Measurements from ENCODE around the gene ARHGAP10.
"Not testable (repeated sequence)": the region's sequence is repeated elsewhere in the genome, so short reads cannot be mapped to it uniquely, and the experiment has no call there.

Gene ARHGAP10

GRCh38 chr4:147793569-147794313 lies 61.9 kb downstream of the ARHGAP10 start:
- Histone ChIP-seq H3K4me3 (ENCODE audit: low read length in 2 of 2) (no peak overlapping the region), H3K27me3 (ENCODE audit: control insufficient read depth in 3 of 3, insufficient read depth in 3 of 3, low read depth in 1 of 3, low read length in 3 of 3) (no peaks in the 10 kb centered on the region), H3K9ac (ENCODE audit: low read depth, low read length, poor library complexity) (no peak overlapping the region), H2BK15ac (ENCODE audit: low read length) (no peak overlapping the region), H3K18ac (ENCODE audit: low read length) (no peak overlapping the region), H3K4ac (ENCODE audit: low read length) (no peak overlapping the region), H4K91ac (ENCODE audit: low read depth, low read length, poor library complexity) (no peak overlapping the region), H4K8ac (ENCODE audit: low read depth, low read length) (no peak overlapping the region), H3K9me3 (replicated peaks in 1 of 2; ENCODE audit: control insufficient read depth in 2 of 2, insufficient read depth in 1 of 2, low read depth in 1 of 2, low read length in 2 of 2) (no peaks in the 10 kb centered on the region), H2BK120ac (ENCODE audit: low read depth, low read length) (no peak overlapping the region), H3K4me2 (ENCODE audit: insufficient read depth, low read length, poor library complexity, severe bottlenecking) (no peak overlapping the region), H3K4me1 (ENCODE audit: control insufficient read depth in 2 of 2, insufficient read depth in 1 of 2, low read depth in 1 of 2, low read length in 2 of 2) (peaks cover 0 to 1% of the 10 kb centered on the region in 2 donors), H2BK12ac (ENCODE audit: low read length) (no peak overlapping the region), H3K79me1 (ENCODE audit: low read depth, low read length) (no peaks in the 10 kb centered on the region), H2BK5ac (ENCODE audit: low read length) (no peak overlapping the region), H3K14ac (ENCODE audit: low read length) (no peak overlapping the region), H3K27ac (replicated peaks; ENCODE audit: low read length) (no peak overlapping the region), H2AFZ (ENCODE audit: low read length) (no peak overlapping the region), H3K23ac (ENCODE audit: low read depth, low read length, poor library complexity) (no peak overlapping the region), H2AK5ac (ENCODE audit: low read depth, low read length) (no peak overlapping the region), H3K36me3 (replicated peaks in 1 of 2; ENCODE audit: control insufficient read depth in 2 of 2, insufficient read depth in 2 of 2, low read length in 2 of 2) (no peaks in the 10 kb centered on the region)
- WGBS, 2 donors (ENCODE audit: extremely low coverage in 2 of 2, insufficient read length in 2 of 2, insufficient replicate concordance in 1 of 2), result no CpG with 5 or more reads among the region's 8 CpGs
- DNase-seq (ENCODE audit: low spot score), result no peak

- H3K4me1 ChIP-seq (ENCODE audit: control insufficient read depth in 2 of 2, insufficient read depth in 1 of 2, low read depth in 1 of 2, low read length in 2 of 2), result peaks cover 0 to 1% of the 10 kb centered on the region in 2 donors
- no peaks in the 10 kb centered on the region for H3K9me3 ChIP-seq (replicated peaks in 1 of 2; ENCODE audit: control insufficient read depth in 2 of 2, insufficient read depth in 1 of 2, low read depth in 1 of 2, low read length in 2 of 2)
- no peak overlapping the region for H3K4ac ChIP-seq (ENCODE audit: low read length)
- no peak overlapping the region for H3K9ac ChIP-seq (ENCODE audit: low read depth, low read length, poor library complexity)
- no peak overlapping the region for H3K4me2 ChIP-seq (ENCODE audit: insufficient read depth, low read length, poor library complexity, severe bottlenecking)
- H2AK5ac ChIP-seq (ENCODE audit: low read depth, low read length), result no peak overlapping the region
- H3K14ac ChIP-seq (ENCODE audit: low read length), result no peak overlapping the region
- WGBS, 2 donors (ENCODE audit: extremely low coverage in 2 of 2, insufficient read length in 2 of 2, insufficient replicate concordance in 1 of 2), result no CpG with 5 or more reads among the region's 1 CpG
- no peaks in the 10 kb centered on the region for H3K27me3 ChIP-seq (ENCODE audit: control insufficient read depth in 3 of 3, insufficient read depth in 3 of 3, low read depth in 1 of 3, low read length in 3 of 3)
- H3K79me1 ChIP-seq (ENCODE audit: low read depth, low read length), result no peaks in the 10 kb centered on the region
- H3K36me3 ChIP-seq (replicated peaks in 1 of 2; ENCODE audit: control insufficient read depth in 2 of 2, insufficient read depth in 2 of 2, low read length in 2 of 2), result no peaks in the 10 kb centered on the region
- no peak overlapping the region for H3K4me3 ChIP-seq (ENCODE audit: low read length in 2 of 2)
- H2BK5ac ChIP-seq (ENCODE audit: low read length), result no peak overlapping the region
- H2BK120ac ChIP-seq (ENCODE audit: low read depth, low read length), result no peak overlapping the region
- no peak overlapping the region for H3K18ac ChIP-seq (ENCODE audit: low read length)
- no peak overlapping the region for H2BK15ac ChIP-seq (ENCODE audit: low read length)
- no peak overlapping the region for H4K91ac ChIP-seq (ENCODE audit: low read depth, low read length, poor library complexity)
- no peak overlapping the region for H2BK12ac ChIP-seq (ENCODE audit: low read length)
- H2AFZ ChIP-seq (ENCODE audit: low read length), result no peak overlapping the region
- no peak for DNase-seq (ENCODE audit: low spot score)
- H3K23ac ChIP-seq (ENCODE audit: low read depth, low read length, poor library complexity), result no peak overlapping the region
- H4K8ac ChIP-seq (ENCODE audit: low read depth, low read length), result no peak overlapping the region
- no peak overlapping the region for H3K27ac ChIP-seq (replicated peaks; ENCODE audit: low read length)
Observed at GRCh38 chr4:147794314-147794680, 62.4 kb downstream of the ARHGAP10 start.

GRCh38 chr4:147794787-147795413 lies 63.0 kb downstream of the ARHGAP10 start:
- no CpG with 5 or more reads among the region's 5 CpGs for WGBS, 2 donors (ENCODE audit: extremely low coverage in 2 of 2, insufficient read length in 2 of 2, insufficient replicate concordance in 1 of 2)
- H3K27me3 ChIP-seq (ENCODE audit: control insufficient read depth in 3 of 3, insufficient read depth in 3 of 3, low read depth in 1 of 3, low read length in 3 of 3), result no peaks in the 10 kb centered on the region
- H3K9me3 ChIP-seq (replicated peaks in 1 of 2; ENCODE audit: control insufficient read depth in 2 of 2, insufficient read depth in 1 of 2, low read depth in 1 of 2, low read length in 2 of 2), result no peaks in the 10 kb centered on the region
- H2AFZ ChIP-seq (ENCODE audit: low read length), result no peak overlapping the region
- no peak overlapping the region for H2BK120ac ChIP-seq (ENCODE audit: low read depth, low read length)
- H2BK15ac ChIP-seq (ENCODE audit: low read length), result no peak overlapping the region
- H3K4me1 ChIP-seq (ENCODE audit: control insufficient read depth in 2 of 2, insufficient read depth in 1 of 2, low read depth in 1 of 2, low read length in 2 of 2), result peaks cover 0 to 1% of the 10 kb centered on the region in 2 donors
- no peak overlapping the region for H3K27ac ChIP-seq (replicated peaks; ENCODE audit: low read length)
- no peak overlapping the region for H3K4ac ChIP-seq (ENCODE audit: low read length)
- no peak overlapping the region for H2AK5ac ChIP-seq (ENCODE audit: low read depth, low read length)
- no peak overlapping the region for H3K4me3 ChIP-seq (ENCODE audit: low read length in 2 of 2)
- H3K4me2 ChIP-seq (ENCODE audit: insufficient read depth, low read length, poor library complexity, severe bottlenecking), result no peak overlapping the region
- no peak overlapping the region for H3K23ac ChIP-seq (ENCODE audit: low read depth, low read length, poor library complexity)
- H4K91ac ChIP-seq (ENCODE audit: low read depth, low read length, poor library complexity), result no peak overlapping the region
- no peak for DNase-seq (ENCODE audit: low spot score)
- no peak overlapping the region for H3K18ac ChIP-seq (ENCODE audit: low read length)
- H4K8ac ChIP-seq (ENCODE audit: low read depth, low read length), result no peak overlapping the region
- no peak overlapping the region for H2BK5ac ChIP-seq (ENCODE audit: low read length)
- H3K9ac ChIP-seq (ENCODE audit: low read depth, low read length, poor library complexity), result no peak overlapping the region
- H3K14ac ChIP-seq (ENCODE audit: low read length), result no peak overlapping the region
- H3K36me3 ChIP-seq (replicated peaks in 1 of 2; ENCODE audit: control insufficient read depth in 2 of 2, insufficient read depth in 2 of 2, low read length in 2 of 2), result no peaks in the 10 kb centered on the region
- no peak overlapping the region for H2BK12ac ChIP-seq (ENCODE audit: low read length)
- H3K79me1 ChIP-seq (ENCODE audit: low read depth, low read length), result no peaks in the 10 kb centered on the region

- not testable (repeated sequence) for H3K9me3 ChIP-seq (replicated peaks in 1 of 2; ENCODE audit: control insufficient read depth in 2 of 2, insufficient read depth in 1 of 2, low read depth in 1 of 2, low read length in 2 of 2); H2BK5ac ChIP-seq (ENCODE audit: low read length); H3K23ac ChIP-seq (ENCODE audit: low read depth, low read length, poor library complexity); H2BK15ac ChIP-seq (ENCODE audit: low read length); H3K4me3 ChIP-seq (ENCODE audit: low read length in 2 of 2); H3K79me1 ChIP-seq (ENCODE audit: low read depth, low read length); H3K18ac ChIP-seq (ENCODE audit: low read length); H3K36me3 ChIP-seq (replicated peaks in 1 of 2; ENCODE audit: control insufficient read depth in 2 of 2, insufficient read depth in 2 of 2, low read length in 2 of 2); H2AK5ac ChIP-seq (ENCODE audit: low read depth, low read length); H2AFZ ChIP-seq (ENCODE audit: low read length); H3K27me3 ChIP-seq (ENCODE audit: control insufficient read depth in 3 of 3, insufficient read depth in 3 of 3, low read depth in 1 of 3, low read length in 3 of 3); H3K14ac ChIP-seq (ENCODE audit: low read length); H4K8ac ChIP-seq (ENCODE audit: low read depth, low read length); H3K4me1 ChIP-seq (ENCODE audit: control insufficient read depth in 2 of 2, insufficient read depth in 1 of 2, low read depth in 1 of 2, low read length in 2 of 2); H3K4me2 ChIP-seq (ENCODE audit: insufficient read depth, low read length, poor library complexity, severe bottlenecking); DNase-seq (ENCODE audit: low spot score); H2BK120ac ChIP-seq (ENCODE audit: low read depth, low read length); H4K91ac ChIP-seq (ENCODE audit: low read depth, low read length, poor library complexity); H3K27ac ChIP-seq (replicated peaks; ENCODE audit: low read length); H3K9ac ChIP-seq (ENCODE audit: low read depth, low read length, poor library complexity); H3K4ac ChIP-seq (ENCODE audit: low read length); H2BK12ac ChIP-seq (ENCODE audit: low read length)
- no CpG with 5 or more reads among the region's 4 CpGs for WGBS, 2 donors (ENCODE audit: extremely low coverage in 2 of 2, insufficient read length in 2 of 2, insufficient replicate concordance in 1 of 2)
Observed at GRCh38 chr4:147799057-147799456, 67.2 kb downstream of the ARHGAP10 start.
